GM18502 (cell line): ENCODE measurements around the gene LGI4.

ENCODE experiments used
- ATAC-seq: cut with Tn5 transposase; IDR thresholded peaks from one replicate; pipeline ENCODE4 v1.9.1; 2021; ENCODE audit warnings: mild to moderate bottlenecking; ENCODE audit not compliant: unreplicated experiment, poor library complexity

LGI4 gene

GRCh38 chr19:35093430-35093829 lies 41.4 kb downstream of the LGI4 start:
- no peak for ATAC-seq

GRCh38 chr19:35090506-35091214 lies 44.2 kb downstream of the LGI4 start:
- ATAC-seq = no peak

- no peak for ATAC-seq
These were observed 44.7 kb downstream of the LGI4 start for GRCh38 chr19:35090160-35090505.

GRCh38 chr19:35089554-35089953 lies 45.3 kb downstream of the LGI4 start:
- no peak for ATAC-seq

GRCh38 chr19:35088131-35088913 lies 46.5 kb downstream of the LGI4 start:
- ATAC-seq = no peak

GRCh38 chr19:35087393-35087792 lies 47.5 kb downstream of the LGI4 start:
- ATAC-seq = no peak

GRCh38 chr19:35086455-35086854 lies 48.4 kb downstream of the LGI4 start:
- ATAC-seq = no peak

- ATAC-seq = peak; percentile 56
These were observed 48.9 kb downstream of the LGI4 start for GRCh38 chr19:35085947-35086346.

- no peak for ATAC-seq
These were observed 50.4 kb downstream of the LGI4 start for GRCh38 chr19:35084509-35084762.

GRCh38 chr19:35083691-35084508 lies 51.0 kb downstream of the LGI4 start:
- no peak for ATAC-seq

- ATAC-seq = no peak
These were observed 53.7 kb downstream of the LGI4 start for GRCh38 chr19:35081201-35081600.

GRCh38 chr19:35080613-35081170 lies 54.2 kb downstream of the LGI4 start:
- ATAC-seq = no peak

GRCh38 chr19:35079826-35080225 lies 55.0 kb downstream of the LGI4 start:
- no peak for ATAC-seq

- ATAC-seq = no peak
These were observed 57.2 kb downstream of the LGI4 start for GRCh38 chr19:35077411-35078223.

GRCh38 chr19:35076657-35077056 lies 58.2 kb downstream of the LGI4 start:
- ATAC-seq = no peak

GRCh38 chr19:35076026-35076370 lies 58.9 kb downstream of the LGI4 start:
- ATAC-seq = no peak

GRCh38 chr19:35075202-35076025 lies 59.4 kb downstream of the LGI4 start:
- no peak for ATAC-seq
